ENCODE results near the gene COX6B1. TPM values are rescaled to one million over a fixed set of nuclear protein-coding genes. Genes with fewer than 3 reads are reported as not detected.

Gene COX6B1
- total RNA-seq, 1 experiment from 2014 or later = 835 TPM

DNA sequence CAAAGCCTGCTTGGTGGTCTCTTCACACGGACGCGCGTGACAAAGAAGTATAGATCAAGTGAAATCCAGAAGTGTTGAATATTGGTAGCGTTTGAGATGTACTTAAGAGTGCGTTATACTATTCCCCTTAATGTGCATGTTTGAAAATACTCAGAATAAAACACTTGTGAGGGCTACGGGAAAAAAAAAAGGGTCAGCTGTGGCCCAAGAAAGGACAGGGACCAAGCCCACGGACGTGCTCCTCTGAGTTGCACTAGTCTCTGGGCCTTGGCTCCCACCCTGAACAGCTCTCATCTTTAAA, 19.9 kb upstream of the COX6B1 start:
- Histone ChIP-seq H3K27me3 (ENCODE audit: control insufficient read depth, insufficient read depth, low read length) (no peaks in the 10 kb centered on the region), H3K27ac (ENCODE audit: low read length) (peak overlapping the region; percentile 93), H3K4me3 (ENCODE audit: low read depth in 2 of 2, low read length in 2 of 2) (peak overlapping the region; percentile 84 to 99), H3K9me3 (ENCODE audit: control insufficient read depth, insufficient read depth, low read depth, low read length) (no peaks in the 10 kb centered on the region), H3K36me3 (ENCODE audit: control insufficient read depth, insufficient read depth, low read length) (peaks cover 8% of the 10 kb centered on the region), H3K4me1 (ENCODE audit: control insufficient read depth, insufficient read depth, low read length) (peaks cover 4% of the 10 kb centered on the region; the same call in 1 of the 2 replicates)
- ChIA-PET POLR2A (no interaction called here), CTCF (no interaction called here)
- in situ Hi-C loops (cut with HindIII; ENCODE audit: low pct_unique_long_range_greater_than_20kb, low sequenced_read_pairs) (no loop called here), intact Hi-C loops (cut with micrococcal nuclease; ENCODE audit: unreplicated experiment) (no loop called here)
- no peak for ATAC-seq
- BruUV-seq (replicated peaks) = TSS peak; percentile 100
- DNase-seq (ENCODE audit: low read depth, low spot score) = no peak
- TF ChIP-seq, protein P1, sequence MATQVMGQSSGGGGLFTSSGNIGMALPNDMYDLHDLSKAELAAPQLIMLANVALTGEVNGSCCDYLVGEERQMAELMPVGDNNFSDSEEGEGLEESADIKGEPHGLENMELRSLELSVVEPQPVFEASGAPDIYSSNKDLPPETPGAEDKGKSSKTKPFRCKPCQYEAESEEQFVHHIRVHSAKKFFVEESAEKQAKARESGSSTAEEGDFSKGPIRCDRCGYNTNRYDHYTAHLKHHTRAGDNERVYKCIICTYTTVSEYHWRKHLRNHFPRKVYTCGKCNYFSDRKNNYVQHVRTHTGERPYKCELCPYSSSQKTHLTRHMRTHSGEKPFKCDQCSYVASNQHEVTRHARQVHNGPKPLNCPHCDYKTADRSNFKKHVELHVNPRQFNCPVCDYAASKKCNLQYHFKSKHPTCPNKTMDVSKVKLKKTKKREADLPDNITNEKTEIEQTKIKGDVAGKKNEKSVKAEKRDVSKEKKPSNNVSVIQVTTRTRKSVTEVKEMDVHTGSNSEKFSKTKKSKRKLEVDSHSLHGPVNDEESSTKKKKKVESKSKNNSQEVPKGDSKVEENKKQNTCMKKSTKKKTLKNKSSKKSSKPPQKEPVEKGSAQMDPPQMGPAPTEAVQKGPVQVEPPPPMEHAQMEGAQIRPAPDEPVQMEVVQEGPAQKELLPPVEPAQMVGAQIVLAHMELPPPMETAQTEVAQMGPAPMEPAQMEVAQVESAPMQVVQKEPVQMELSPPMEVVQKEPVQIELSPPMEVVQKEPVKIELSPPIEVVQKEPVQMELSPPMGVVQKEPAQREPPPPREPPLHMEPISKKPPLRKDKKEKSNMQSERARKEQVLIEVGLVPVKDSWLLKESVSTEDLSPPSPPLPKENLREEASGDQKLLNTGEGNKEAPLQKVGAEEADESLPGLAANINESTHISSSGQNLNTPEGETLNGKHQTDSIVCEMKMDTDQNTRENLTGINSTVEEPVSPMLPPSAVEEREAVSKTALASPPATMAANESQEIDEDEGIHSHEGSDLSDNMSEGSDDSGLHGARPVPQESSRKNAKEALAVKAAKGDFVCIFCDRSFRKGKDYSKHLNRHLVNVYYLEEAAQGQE (IDR thresholded peaks at IDR 0.05; ENCODE audit: insufficient read depth in 1 of 2, low read depth in 2 of 2, low read length in 1 of 2) = no peak
- TF ChIP-seq SIN3A (IDR thresholded peaks at IDR 0.05; ENCODE audit: borderline replicate concordance, insufficient read depth, low read depth, low read length) (no peak), POLR2AphosphoS5 (IDR thresholded peaks at IDR 0.05; ENCODE audit: low read depth, low read length) (no peak), TCF7L2 (IDR thresholded peaks at IDR 0.05; ENCODE audit: low read depth, low read length) (no peak)
- TF ChIP-seq, protein P2, sequence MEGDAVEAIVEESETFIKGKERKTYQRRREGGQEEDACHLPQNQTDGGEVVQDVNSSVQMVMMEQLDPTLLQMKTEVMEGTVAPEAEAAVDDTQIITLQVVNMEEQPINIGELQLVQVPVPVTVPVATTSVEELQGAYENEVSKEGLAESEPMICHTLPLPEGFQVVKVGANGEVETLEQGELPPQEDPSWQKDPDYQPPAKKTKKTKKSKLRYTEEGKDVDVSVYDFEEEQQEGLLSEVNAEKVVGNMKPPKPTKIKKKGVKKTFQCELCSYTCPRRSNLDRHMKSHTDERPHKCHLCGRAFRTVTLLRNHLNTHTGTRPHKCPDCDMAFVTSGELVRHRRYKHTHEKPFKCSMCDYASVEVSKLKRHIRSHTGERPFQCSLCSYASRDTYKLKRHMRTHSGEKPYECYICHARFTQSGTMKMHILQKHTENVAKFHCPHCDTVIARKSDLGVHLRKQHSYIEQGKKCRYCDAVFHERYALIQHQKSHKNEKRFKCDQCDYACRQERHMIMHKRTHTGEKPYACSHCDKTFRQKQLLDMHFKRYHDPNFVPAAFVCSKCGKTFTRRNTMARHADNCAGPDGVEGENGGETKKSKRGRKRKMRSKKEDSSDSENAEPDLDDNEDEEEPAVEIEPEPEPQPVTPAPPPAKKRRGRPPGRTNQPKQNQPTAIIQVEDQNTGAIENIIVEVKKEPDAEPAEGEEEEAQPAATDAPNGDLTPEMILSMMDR (IDR thresholded peaks at IDR 0.05) = no peak

DNA sequence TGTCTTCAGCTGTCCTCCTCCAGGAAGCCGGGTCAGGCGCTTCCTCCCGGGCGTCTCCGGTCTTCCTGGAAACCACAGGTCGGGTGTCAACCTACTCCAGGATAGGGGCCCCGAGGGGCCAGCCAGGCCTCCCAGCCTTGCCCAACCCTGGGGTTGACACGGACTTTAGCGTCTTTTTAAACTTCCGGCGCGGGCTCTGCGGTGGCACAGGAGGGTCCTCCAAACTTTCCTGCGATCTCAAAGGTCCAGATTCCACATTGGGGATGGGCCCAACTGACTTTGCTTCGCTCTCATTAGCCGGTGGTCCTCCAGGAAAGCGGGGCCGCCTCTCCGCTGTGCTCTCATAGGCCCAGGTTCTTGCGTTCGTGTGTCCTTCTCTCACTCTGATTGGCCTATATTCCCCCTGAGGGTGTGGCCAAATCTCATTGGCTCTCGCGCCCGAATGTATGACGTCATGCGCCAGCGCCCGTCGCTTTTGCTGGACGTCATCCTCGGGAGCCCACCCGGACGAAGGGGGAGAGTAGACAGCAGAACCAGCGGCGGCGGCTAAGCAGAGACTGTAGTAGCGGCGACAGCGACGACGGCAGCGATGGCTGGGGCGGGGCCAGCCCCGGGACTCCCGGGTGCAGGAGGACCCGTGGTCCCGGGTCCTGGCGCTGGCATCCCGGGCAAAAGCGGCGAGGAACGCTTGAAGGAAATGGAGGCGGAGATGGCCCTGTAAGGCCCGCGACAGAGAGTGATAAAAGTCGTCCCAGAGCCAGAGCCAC, 19.4 kb upstream of the COX6B1 start, which contains the start of gene RBM42:
TSS of gene RBM42 (plus strand) at position 472 of the 767 bp plus-strand sequence. CDS start at position 590, 118 bp downstream.
- peak; percentile 94 for DNase-seq (ENCODE audit: low read depth, low spot score)
- peak within 1 kb of the TSS; percentile 84 to 99 for H3K4me3 ChIP-seq (ENCODE audit: low read depth in 2 of 2, low read length in 2 of 2)
- H3K9me3 ChIP-seq (ENCODE audit: control insufficient read depth, insufficient read depth, low read depth, low read length) = no peaks in the 10 kb centered on the region
- H3K4me1 ChIP-seq (ENCODE audit: control insufficient read depth, insufficient read depth, low read length) = peaks cover 4% of the 10 kb centered on the region; the same call in 1 of the 2 replicates
- peak within 1 kb of the TSS; percentile 93 for H3K27ac ChIP-seq (ENCODE audit: low read length)
- peak; percentile 100 for ATAC-seq
- no peaks in the 10 kb centered on the region for H3K27me3 ChIP-seq (ENCODE audit: control insufficient read depth, insufficient read depth, low read length)
- in situ Hi-C loops (cut with HindIII; ENCODE audit: low pct_unique_long_range_greater_than_20kb, low sequenced_read_pairs) = no loop called here
- ChIA-PET CTCF (no interaction called here), POLR2A (no interaction called here)
- TF ChIP-seq TCF7L2 (IDR thresholded peaks at IDR 0.05; ENCODE audit: low read depth, low read length) (peak; percentile 39; the same call in 1 of the 2 replicates), SIN3A (IDR thresholded peaks at IDR 0.05; ENCODE audit: borderline replicate concordance, insufficient read depth, low read depth, low read length) (peak; percentile 64; the same call in 1 of the 2 replicates), POLR2AphosphoS5 (IDR thresholded peaks at IDR 0.05; ENCODE audit: low read depth, low read length) (peak; percentile 74; the same call in 1 of the 2 replicates)
- TF ChIP-seq, protein P1 (IDR thresholded peaks at IDR 0.05; ENCODE audit: insufficient read depth in 1 of 2, low read depth in 2 of 2, low read length in 1 of 2) = 0 out of 4 replicates have a peak, but pooled peaks of 1 of the 2 experiments have one; percentile 25
- TF ChIP-seq, protein P2 (IDR thresholded peaks at IDR 0.05) = no peak
- intact Hi-C loops (cut with micrococcal nuclease; ENCODE audit: unreplicated experiment) = no loop called here
- BruUV-seq (replicated peaks) = no TSS peak
- H3K36me3 ChIP-seq (ENCODE audit: control insufficient read depth, insufficient read depth, low read length) = peaks cover 8% of the 10 kb centered on the region

Data from Panc1 (cell line).